Activated naive CD8-positive, alpha-beta T cell treated with anti-CD3 and anti-CD28 coated beads, Interleukin-2, amount 10 ng/mL, durations not matched to agents 7 days and 5 days (primary cell): ENCODE data around the gene EEF1E1. TPM values are rescaled to one million over a fixed set of nuclear protein-coding genes. Genes with fewer than 3 reads are reported as not detected.
"Not testable (repeated sequence)": the region's sequence is repeated elsewhere in the genome, so short reads cannot be mapped to it uniquely, and the experiment has no call there.

Experiments used
- ATAC-seq: fragments of 150-1000 bp; cut with Tn5 transposase; one replicate; pipeline ENCODE4 v1.10.0; 2021; ENCODE audit warnings: low read depth, moderate library complexity
- POLR2A ChIA-PET: fragments of 350-600 bp; sonication (Branson Sonifier 250); formaldehyde crosslinking; loops from one replicate; lab custom pipeline; 2021; ENCODE audit warnings: antibody characterized with exemption; lab: Charles Lee
- DNase-seq: peaks from one replicate; pipeline ENCODE4 v3.0.0; 2021
- H3K27ac Mint-ChIP-seq: one replicate; pipeline ENCODE4 v1.8.0; 2022; ENCODE audit warnings: mild to moderate bottlenecking, mixed read lengths
- H3K27me3 Mint-ChIP-seq: one replicate; pipeline ENCODE4 v1.8.0; 2022; ENCODE audit warnings: mild to moderate bottlenecking, moderate library complexity, mixed read lengths
- H3K36me3 Mint-ChIP-seq: one replicate; pipeline ENCODE4 v1.8.0; 2021; ENCODE audit warnings: mild to moderate bottlenecking, mixed read lengths
- H3K4me1 Mint-ChIP-seq: one replicate; pipeline ENCODE4 v1.8.0; 2021; ENCODE audit warnings: mixed read lengths
- H3K4me3 Mint-ChIP-seq: one replicate; pipeline ENCODE4 v1.8.0; 2022; ENCODE audit warnings: mild to moderate bottlenecking, moderate library complexity, mixed read lengths
- H3K9me3 Mint-ChIP-seq: one replicate; pipeline ENCODE4 v1.8.0; 2021; ENCODE audit warnings: mixed read lengths
- total RNA-seq, 2 experiments: library from RNA; stranded (reverse); gene quantifications; one replicate each; pipeline ENCODE4 v1.2.3, GENCODE V29; 2021

The EEF1E1 gene
- total RNA-seq, 2 experiments from 2014 or later = 26.0 to 26.7 TPM

GRCh38 chr6:8065519-8065911 lies 36.8 kb downstream of the EEF1E1 start:
- DNase-seq (no peak), ATAC-seq (no peak)
- H3K9me3 Mint-ChIP-seq = no peaks in the 10 kb centered on the region
- H3K27ac Mint-ChIP-seq = peak overlapping the region; percentile 91
- no peaks in the 10 kb centered on the region for H3K27me3 Mint-ChIP-seq
- POLR2A ChIA-PET = no interaction called here
- peak overlapping the region; percentile 18 for H3K4me3 Mint-ChIP-seq
- no peaks in the 10 kb centered on the region for H3K36me3 Mint-ChIP-seq
- peaks cover 13% of the 10 kb centered on the region for H3K4me1 Mint-ChIP-seq

GRCh38 chr6:8064638-8065518 lies 37.5 kb downstream of the EEF1E1 start:
- POLR2A ChIA-PET = interaction anchor here (0.5 to 2.3 kb wide), 4 partner anchors 18 to 1012 kb away, joined by 3 to 35 read pairs (median 3); partner anchors contain the start of genes BMP6 and EEF1E1
- H3K36me3 Mint-ChIP-seq = peaks cover 4% of the 10 kb centered on the region

GRCh38 chr6:8063761-8064637 lies 38.3 kb downstream of the EEF1E1 start, which contains the start of gene BLOC1S5:
Gene BLOC1S5 (minus strand): TSS chr6:8064389. CDS start chr6:8064376, 13 bp downstream.
- POLR2A ChIA-PET = interaction anchor here (0.5 to 2.3 kb wide), 4 partner anchors 17 to 1011 kb away, joined by 3 to 35 read pairs (median 3); partner anchors contain the start of genes BMP6 and EEF1E1
- ATAC-seq (peak; percentile 97), DNase-seq (peak; percentile 94)
- peaks cover 13% of the 10 kb centered on the region for H3K4me1 Mint-ChIP-seq
- H3K9me3 Mint-ChIP-seq = no peaks in the 10 kb centered on the region
- H3K36me3 Mint-ChIP-seq = peaks cover 4% of the 10 kb centered on the region
- H3K27ac Mint-ChIP-seq = peak within 1 kb of the TSS; percentile 91
- H3K27me3 Mint-ChIP-seq = no peaks in the 10 kb centered on the region
- H3K4me3 Mint-ChIP-seq = peak within 1 kb of the TSS; percentile 93

More at GRCh38 chr6:8064638-8065518, 37.5 kb downstream of the EEF1E1 start:
- H3K27me3 Mint-ChIP-seq = no peaks in the 10 kb centered on the region
- H3K9me3 Mint-ChIP-seq = no peaks in the 10 kb centered on the region
- peak overlapping the region; percentile 91 for H3K27ac Mint-ChIP-seq
- peak overlapping the region; percentile 93 for H3K4me3 Mint-ChIP-seq
- no peak for ATAC-seq
- peaks cover 13% of the 10 kb centered on the region for H3K4me1 Mint-ChIP-seq
- no peak for DNase-seq

GRCh38 chr6:8061736-8062135 lies 40.6 kb downstream of the EEF1E1 start:
- Mint-ChIP-seq H3K27me3 (no peaks in the 10 kb centered on the region), H3K27ac (no peak overlapping the region), H3K36me3 (peaks cover 6% of the 10 kb centered on the region), H3K9me3 (no peaks in the 10 kb centered on the region), H3K4me3 (no peak overlapping the region), H3K4me1 (peaks cover 13% of the 10 kb centered on the region)
- ATAC-seq (no peak), DNase-seq (no peak)
- POLR2A ChIA-PET = no interaction called here

GRCh38 chr6:8060346-8060745 lies 42.0 kb downstream of the EEF1E1 start:
- no peak overlapping the region for H3K27ac Mint-ChIP-seq
- H3K4me3 Mint-ChIP-seq = no peak overlapping the region
- no peaks in the 10 kb centered on the region for H3K9me3 Mint-ChIP-seq
- H3K27me3 Mint-ChIP-seq = no peaks in the 10 kb centered on the region
- no peak for ATAC-seq
- POLR2A ChIA-PET = no interaction called here
- peaks cover 10% of the 10 kb centered on the region for H3K4me1 Mint-ChIP-seq
- peaks cover 9% of the 10 kb centered on the region for H3K36me3 Mint-ChIP-seq
- no peak for DNase-seq

- no peak for ATAC-seq
- no peaks in the 10 kb centered on the region for H3K9me3 Mint-ChIP-seq
- H3K27me3 Mint-ChIP-seq = no peaks in the 10 kb centered on the region
- POLR2A ChIA-PET = no interaction called here
- H3K4me1 Mint-ChIP-seq = peaks cover 7% of the 10 kb centered on the region
- no peak overlapping the region for H3K4me3 Mint-ChIP-seq
- DNase-seq = no peak
- peaks cover 15% of the 10 kb centered on the region for H3K36me3 Mint-ChIP-seq
- H3K27ac Mint-ChIP-seq = no peak overlapping the region
These were observed 43.2 kb downstream of the EEF1E1 start for GRCh38 chr6:8059129-8059528.

GRCh38 chr6:8057793-8058192 lies 44.6 kb downstream of the EEF1E1 start:
- peaks cover 17% of the 10 kb centered on the region for H3K36me3 Mint-ChIP-seq
- H3K4me1 Mint-ChIP-seq = peaks cover 3% of the 10 kb centered on the region
- H3K27me3 Mint-ChIP-seq = no peaks in the 10 kb centered on the region
- no peak for DNase-seq
- H3K9me3 Mint-ChIP-seq = no peaks in the 10 kb centered on the region
- ATAC-seq = no peak
- POLR2A ChIA-PET = no interaction called here
- no peak overlapping the region for H3K27ac Mint-ChIP-seq
- H3K4me3 Mint-ChIP-seq = no peak overlapping the region

- H3K27ac Mint-ChIP-seq = no peak overlapping the region
- H3K36me3 Mint-ChIP-seq = peaks cover 17% of the 10 kb centered on the region
- ATAC-seq (no peak), DNase-seq (no peak)
- no peak overlapping the region for H3K4me3 Mint-ChIP-seq
- H3K27me3 Mint-ChIP-seq = no peaks in the 10 kb centered on the region
- POLR2A ChIA-PET = no interaction called here
- peaks cover under 1% of the 10 kb centered on the region for H3K4me1 Mint-ChIP-seq
- no peaks in the 10 kb centered on the region for H3K9me3 Mint-ChIP-seq
These were observed 45.1 kb downstream of the EEF1E1 start for GRCh38 chr6:8057263-8057662.

GRCh38 chr6:8054276-8054675 lies 48.1 kb downstream of the EEF1E1 start:
- DNase-seq (no peak), ATAC-seq (no peak)
- Mint-ChIP-seq H3K27me3 (no peaks in the 10 kb centered on the region), H3K4me3 (no peak overlapping the region), H3K27ac (no peak overlapping the region), H3K9me3 (peaks cover 1% of the 10 kb centered on the region), H3K4me1 (no peaks in the 10 kb centered on the region), H3K36me3 (peaks cover 26% of the 10 kb centered on the region)
- POLR2A ChIA-PET = no interaction called here

- POLR2A ChIA-PET = no interaction called here
These were observed 54.6 kb downstream of the EEF1E1 start for GRCh38 chr6:8047541-8048292.

GRCh38 chr6:8045769-8046168 lies 56.6 kb downstream of the EEF1E1 start:
- POLR2A ChIA-PET, DNase-seq, H3K9me3 Mint-ChIP-seq, H3K27me3 Mint-ChIP-seq, ATAC-seq, H3K4me3 Mint-ChIP-seq, H3K4me1 Mint-ChIP-seq, H3K27ac Mint-ChIP-seq: not testable (repeated sequence)
- H3K36me3 Mint-ChIP-seq = peaks cover 48% of the 10 kb centered on the region

More at GRCh38 chr6:8047541-8048292, 54.6 kb downstream of the EEF1E1 start:
- no peak overlapping the region for H3K4me3 Mint-ChIP-seq
- peaks cover 56% of the 10 kb centered on the region for H3K36me3 Mint-ChIP-seq
- H3K4me1 Mint-ChIP-seq = no peaks in the 10 kb centered on the region
- H3K27me3 Mint-ChIP-seq = no peaks in the 10 kb centered on the region
- ATAC-seq = no peak
- no peak for DNase-seq
- H3K9me3 Mint-ChIP-seq = peaks cover 6% of the 10 kb centered on the region
- H3K27ac Mint-ChIP-seq = no peak overlapping the region

GRCh38 chr6:8043221-8043620 lies 59.1 kb downstream of the EEF1E1 start:
- Mint-ChIP-seq H3K27ac (no peak overlapping the region), H3K36me3 (peaks cover 52% of the 10 kb centered on the region), H3K4me1 (no peaks in the 10 kb centered on the region), H3K4me3 (no peak overlapping the region), H3K9me3 (peaks cover 5% of the 10 kb centered on the region), H3K27me3 (no peaks in the 10 kb centered on the region)
- no peak for DNase-seq
- POLR2A ChIA-PET = no interaction called here
- no peak for ATAC-seq
